Activated CD8-positive, alpha-beta T cell treated with anti-CD3 and anti-CD28 coated beads, Interleukin-2, amount 10 ng/mL, durations not matched to agents 7 days and 5 days (primary cell): ENCODE data around the gene DOCK1. TPM values are rescaled to one million over a fixed set of nuclear protein-coding genes. Genes with fewer than 3 reads are reported as not detected.

ENCODE experiments used
- ATAC-seq: fragments of 150-1000 bp; cut with Tn5 transposase; one replicate; pipeline ENCODE4 v1.10.0; 2021; ENCODE audit warnings: moderate library complexity
- CTCF ChIA-PET: fragments of 350-600 bp; sonication (Branson Sonifier 250); formaldehyde crosslinking; loops from one replicate; lab custom pipeline; 2021; ENCODE audit warnings: antibody characterized with exemption; lab: Charles Lee
- POLR2A ChIA-PET: fragments of 350-600 bp; sonication (Branson Sonifier 250); formaldehyde crosslinking; loops from one replicate; lab custom pipeline; 2021; ENCODE audit warnings: antibody characterized with exemption; lab: Charles Lee
- DNase-seq: peaks from one replicate; pipeline ENCODE4 v3.0.0-alpha.2; 2020
- H3K27ac Mint-ChIP-seq: one replicate; pipeline ENCODE4 v1.8.0; 2021; ENCODE audit warnings: mild to moderate bottlenecking, mixed read lengths
- H3K27me3 Mint-ChIP-seq: one replicate; pipeline ENCODE4 v1.8.0; 2021; ENCODE audit warnings: low read depth, mixed read lengths
- H3K36me3 Mint-ChIP-seq: one replicate; pipeline ENCODE4 v1.8.0; 2021; ENCODE audit warnings: low read depth, mixed read lengths
- H3K4me1 Mint-ChIP-seq: one replicate; pipeline ENCODE4 v1.8.0; 2021; ENCODE audit warnings: low read depth, mixed read lengths
- H3K4me3 Mint-ChIP-seq: one replicate; pipeline ENCODE4 v1.8.0; 2021; ENCODE audit warnings: mild to moderate bottlenecking, mixed read lengths
- H3K9me3 Mint-ChIP-seq: one replicate; pipeline ENCODE4 v1.8.0; 2022; ENCODE audit warnings: mixed read lengths; ENCODE audit not compliant: insufficient read depth
- total RNA-seq, 2 experiments: library from RNA; stranded (reverse); gene quantifications; one replicate each; pipeline ENCODE4 v1.2.3, GENCODE V29; 2021

Gene DOCK1
- total RNA-seq, 2 experiments from 2014 or later = not detected

DNA sequence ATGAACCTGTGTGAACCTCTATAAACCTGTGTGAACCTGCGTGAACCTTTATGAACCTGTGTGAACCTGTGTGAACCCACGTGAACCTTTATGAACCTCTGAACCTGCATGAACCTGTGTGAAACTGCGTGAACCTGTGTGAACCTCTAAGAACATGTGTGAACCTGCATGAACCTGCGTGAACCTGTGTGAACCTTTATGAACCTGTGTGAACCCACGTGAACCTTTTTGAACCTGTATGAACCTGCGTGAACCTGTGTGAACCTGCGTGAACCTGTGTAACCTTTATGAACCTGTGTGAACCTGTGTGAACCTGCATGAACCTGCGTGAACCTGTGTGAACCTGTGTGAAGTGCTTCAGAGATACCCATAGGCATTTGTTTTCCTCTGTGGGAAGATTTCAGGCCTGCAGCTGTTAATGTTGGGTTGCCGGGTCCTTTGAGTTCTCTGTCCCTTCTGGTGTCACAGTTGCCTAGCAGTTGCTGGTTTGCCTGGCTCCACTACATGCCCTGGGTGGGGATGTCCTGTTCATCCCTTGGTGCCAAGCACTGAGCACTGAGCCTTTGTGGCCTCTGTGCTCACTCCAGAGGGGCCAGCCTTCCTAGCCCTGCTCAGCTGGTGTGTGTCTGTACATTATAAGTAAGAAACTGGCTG lies 97.9 kb downstream of the DOCK1 start:
- Mint-ChIP-seq H3K4me3 (no peak overlapping the region), H3K27me3 (no peaks in the 10 kb centered on the region), H3K36me3 (no peaks in the 10 kb centered on the region), H3K9me3 (peaks cover 9% of the 10 kb centered on the region), H3K4me1 (no peaks in the 10 kb centered on the region), H3K27ac (no peak overlapping the region)
- ATAC-seq (no peak), DNase-seq (no peak)
- ChIA-PET POLR2A (no interaction called here), CTCF (no interaction called here)

- Mint-ChIP-seq H3K4me3 (no peak overlapping the region), H3K9me3 (peaks cover 2% of the 10 kb centered on the region), H3K27me3 (no peaks in the 10 kb centered on the region), H3K4me1 (no peaks in the 10 kb centered on the region), H3K36me3 (no peaks in the 10 kb centered on the region), H3K27ac (no peak overlapping the region)
- ChIA-PET POLR2A (no interaction called here), CTCF (no interaction called here)
- no peak for ATAC-seq
- DNase-seq = no peak
Observed at GRCh38 chr10:127006453-127006852, 101.2 kb downstream of the DOCK1 start.

DNA sequence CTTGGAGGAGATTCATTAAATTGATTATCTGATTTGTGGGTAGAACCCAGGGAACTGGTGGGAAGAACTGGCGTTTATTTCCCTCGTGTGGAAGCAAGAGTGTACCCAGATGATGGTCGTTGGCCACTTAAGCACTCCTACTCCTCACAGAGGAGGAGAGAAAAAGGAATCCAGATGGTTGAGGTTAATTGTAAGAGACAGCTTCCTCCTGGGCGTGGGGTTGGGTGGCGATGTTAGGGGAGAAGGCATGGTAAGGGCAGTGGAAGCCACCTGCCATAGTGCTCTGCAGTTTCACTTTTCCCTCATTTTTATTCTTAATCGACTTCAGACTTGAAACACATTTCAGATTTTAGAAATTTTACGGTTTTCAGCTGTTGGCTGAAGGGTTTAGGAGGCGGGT lies 104.1 kb downstream of the DOCK1 start:
- no peaks in the 10 kb centered on the region for H3K9me3 Mint-ChIP-seq
- ATAC-seq (no peak), DNase-seq (no peak)
- H3K27me3 Mint-ChIP-seq = no peaks in the 10 kb centered on the region
- H3K36me3 Mint-ChIP-seq = no peaks in the 10 kb centered on the region
- H3K4me3 Mint-ChIP-seq = no peak overlapping the region
- CTCF ChIA-PET = no interaction called here
- H3K27ac Mint-ChIP-seq = no peak overlapping the region
- POLR2A ChIA-PET = no interaction called here
- no peaks in the 10 kb centered on the region for H3K4me1 Mint-ChIP-seq

- no peak overlapping the region for H3K4me3 Mint-ChIP-seq
- POLR2A ChIA-PET = no interaction called here
- CTCF ChIA-PET = no interaction called here
- no peaks in the 10 kb centered on the region for H3K4me1 Mint-ChIP-seq
- no peaks in the 10 kb centered on the region for H3K36me3 Mint-ChIP-seq
- DNase-seq = no peak
- H3K9me3 Mint-ChIP-seq = no peaks in the 10 kb centered on the region
- no peak overlapping the region for H3K27ac Mint-ChIP-seq
- no peak for ATAC-seq
- no peaks in the 10 kb centered on the region for H3K27me3 Mint-ChIP-seq
Observed at GRCh38 chr10:127011174-127011573, 105.9 kb downstream of the DOCK1 start.

DNA sequence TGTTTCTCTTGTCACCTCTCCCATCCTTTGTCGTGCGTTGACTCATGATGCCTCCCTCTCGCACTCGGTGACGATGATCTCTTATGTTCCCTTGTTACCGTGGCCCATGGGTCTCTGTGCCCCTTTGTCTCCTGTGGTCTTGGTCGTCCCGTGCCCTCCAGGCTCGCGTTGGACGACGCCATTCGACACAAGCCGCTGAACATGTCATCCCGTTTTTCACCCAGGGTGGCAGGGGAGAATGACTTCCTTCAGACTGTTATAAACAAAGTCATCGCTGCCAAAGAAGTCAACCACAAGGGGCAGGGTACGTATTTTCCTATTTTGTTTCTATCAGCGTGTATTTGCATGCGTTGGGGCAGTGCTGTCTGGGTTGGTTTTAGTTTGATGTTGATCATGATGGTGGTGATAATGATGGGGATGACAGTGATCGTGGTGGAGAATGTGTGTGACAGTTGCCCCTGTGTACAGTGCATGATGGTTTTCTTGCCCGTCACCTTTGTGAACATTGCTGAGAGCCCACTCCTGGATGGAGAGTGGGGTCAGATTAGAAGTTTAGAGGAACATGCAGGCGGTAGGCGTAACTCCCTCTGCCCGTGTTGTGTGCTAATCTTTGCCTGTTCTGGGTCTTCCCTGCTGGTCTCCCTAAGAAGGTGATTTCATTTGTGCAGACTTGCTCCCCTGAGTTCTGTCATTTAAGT lies 107.0 kb downstream of the DOCK1 start:
- H3K4me1 Mint-ChIP-seq = no peaks in the 10 kb centered on the region
- H3K27me3 Mint-ChIP-seq = no peaks in the 10 kb centered on the region
- ChIA-PET POLR2A (no interaction called here), CTCF (no interaction called here)
- H3K9me3 Mint-ChIP-seq = no peaks in the 10 kb centered on the region
- H3K27ac Mint-ChIP-seq = no peak overlapping the region
- no peak for ATAC-seq
- no peak overlapping the region for H3K4me3 Mint-ChIP-seq
- no peak for DNase-seq
- no peaks in the 10 kb centered on the region for H3K36me3 Mint-ChIP-seq

- ATAC-seq = no peak
- Mint-ChIP-seq H3K4me3 (no peak overlapping the region), H3K4me1 (no peaks in the 10 kb centered on the region), H3K27ac (no peak overlapping the region), H3K36me3 (no peaks in the 10 kb centered on the region), H3K9me3 (no peaks in the 10 kb centered on the region), H3K27me3 (no peaks in the 10 kb centered on the region)
- ChIA-PET CTCF (no interaction called here), POLR2A (no interaction called here)
- no peak for DNase-seq
Observed at GRCh38 chr10:127012769-127013152, 107.5 kb downstream of the DOCK1 start.

- H3K36me3 Mint-ChIP-seq = no peaks in the 10 kb centered on the region
- no peak overlapping the region for H3K4me3 Mint-ChIP-seq
- H3K27ac Mint-ChIP-seq = no peak overlapping the region
- ATAC-seq (no peak), DNase-seq (no peak)
- H3K4me1 Mint-ChIP-seq = no peaks in the 10 kb centered on the region
- H3K27me3 Mint-ChIP-seq = no peaks in the 10 kb centered on the region
- H3K9me3 Mint-ChIP-seq = no peaks in the 10 kb centered on the region
- ChIA-PET CTCF (no interaction called here), POLR2A (no interaction called here)
Observed at GRCh38 chr10:127013211-127013656, 108.0 kb downstream of the DOCK1 start.

GRCh38 chr10:127013691-127014473 lies 108.7 kb downstream of the DOCK1 start:
- Mint-ChIP-seq H3K27me3 (no peaks in the 10 kb centered on the region), H3K36me3 (no peaks in the 10 kb centered on the region), H3K27ac (no peak overlapping the region), H3K4me3 (no peak overlapping the region), H3K9me3 (no peaks in the 10 kb centered on the region), H3K4me1 (no peaks in the 10 kb centered on the region)
- CTCF ChIA-PET = no interaction called here
- ATAC-seq (no peak), DNase-seq (no peak)
- POLR2A ChIA-PET = no interaction called here

GRCh38 chr10:127014671-127015070 lies 109.4 kb downstream of the DOCK1 start:
- ChIA-PET CTCF (no interaction called here), POLR2A (no interaction called here)
- Mint-ChIP-seq H3K9me3 (no peaks in the 10 kb centered on the region), H3K27me3 (no peaks in the 10 kb centered on the region), H3K4me1 (no peaks in the 10 kb centered on the region), H3K4me3 (no peak overlapping the region), H3K27ac (no peak overlapping the region), H3K36me3 (no peaks in the 10 kb centered on the region)
- no peak for ATAC-seq
- DNase-seq = no peak

GRCh38 chr10:127015373-127015772 lies 110.1 kb downstream of the DOCK1 start:
- no peaks in the 10 kb centered on the region for H3K4me1 Mint-ChIP-seq
- H3K9me3 Mint-ChIP-seq = no peaks in the 10 kb centered on the region
- POLR2A ChIA-PET = no interaction called here
- H3K36me3 Mint-ChIP-seq = no peaks in the 10 kb centered on the region
- H3K27me3 Mint-ChIP-seq = no peaks in the 10 kb centered on the region
- CTCF ChIA-PET = no interaction called here
- ATAC-seq (no peak), DNase-seq (no peak)
- H3K4me3 Mint-ChIP-seq = no peak overlapping the region
- H3K27ac Mint-ChIP-seq = no peak overlapping the region

DNA sequence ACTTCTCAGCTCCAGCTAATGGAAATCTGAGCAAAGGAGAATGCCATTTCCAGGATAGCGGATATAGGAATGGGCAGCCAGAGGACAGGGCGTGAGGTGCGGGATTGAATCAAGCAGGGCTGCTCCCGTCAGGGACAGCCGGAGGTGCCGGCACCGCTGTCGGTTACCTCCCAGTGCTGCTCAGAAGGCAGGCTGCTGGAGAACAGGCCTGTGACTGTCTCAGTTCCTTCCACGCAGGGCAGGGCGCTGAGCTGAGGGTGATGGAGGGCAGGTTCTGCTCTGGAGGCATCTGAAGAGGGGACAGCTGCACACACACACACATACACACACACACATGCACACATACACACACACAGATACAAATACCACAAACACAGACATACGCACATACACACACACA lies 111.1 kb downstream of the DOCK1 start:
- H3K4me1 Mint-ChIP-seq = no peaks in the 10 kb centered on the region
- ChIA-PET CTCF (no interaction called here), POLR2A (no interaction called here)
- no peak for ATAC-seq
- H3K27ac Mint-ChIP-seq = no peak overlapping the region
- DNase-seq = no peak
- H3K27me3 Mint-ChIP-seq = no peaks in the 10 kb centered on the region
- H3K36me3 Mint-ChIP-seq = no peaks in the 10 kb centered on the region
- no peaks in the 10 kb centered on the region for H3K9me3 Mint-ChIP-seq
- H3K4me3 Mint-ChIP-seq = no peak overlapping the region

GRCh38 chr10:127017541-127018297 lies 112.5 kb downstream of the DOCK1 start:
- ChIA-PET CTCF (no interaction called here), POLR2A (no interaction called here)
- ATAC-seq (no peak), DNase-seq (no peak)
- H3K27me3 Mint-ChIP-seq = no peaks in the 10 kb centered on the region
- no peaks in the 10 kb centered on the region for H3K36me3 Mint-ChIP-seq
- H3K27ac Mint-ChIP-seq = no peak overlapping the region
- H3K4me3 Mint-ChIP-seq = no peak overlapping the region
- H3K4me1 Mint-ChIP-seq = no peaks in the 10 kb centered on the region
- H3K9me3 Mint-ChIP-seq = no peaks in the 10 kb centered on the region
